ENCODE results near the gene GANC. TPM values are rescaled to one million over a fixed set of nuclear protein-coding genes. Genes with fewer than 3 reads are reported as not detected.

GANC gene
- total RNA-seq, 1 donor: 25.5 TPM

- no peak for DNase-seq (ENCODE audit: low read depth)
- H3K4me3 ChIP-seq (ENCODE audit: low read depth, low read length): no peak overlapping the region
- no peak for TF ChIP-seq CTCF (IDR thresholded peaks at IDR 0.05; ENCODE audit: insufficient read depth, low read depth, low read length)
Measured at GRCh38 chr15:42360535-42361112, 87.6 kb downstream of the GANC start.

GRCh38 chr15:42363487-42363886 lies 90.5 kb downstream of the GANC start:
- no peak overlapping the region for H3K4me3 ChIP-seq (ENCODE audit: low read depth, low read length)
- TF ChIP-seq CTCF (IDR thresholded peaks at IDR 0.05; ENCODE audit: insufficient read depth, low read depth, low read length): no peak
- DNase-seq (ENCODE audit: low read depth): no peak

GRCh38 chr15:42363942-42364341 lies 90.9 kb downstream of the GANC start:
- no peak for DNase-seq (ENCODE audit: low read depth)
- H3K4me3 ChIP-seq (ENCODE audit: low read depth, low read length): no peak overlapping the region
- TF ChIP-seq CTCF (IDR thresholded peaks at IDR 0.05; ENCODE audit: insufficient read depth, low read depth, low read length): no peak

- no peak for DNase-seq (ENCODE audit: low read depth)
- TF ChIP-seq CTCF (IDR thresholded peaks at IDR 0.05; ENCODE audit: insufficient read depth, low read depth, low read length): no peak
- no peak overlapping the region for H3K4me3 ChIP-seq (ENCODE audit: low read depth, low read length)
Measured at GRCh38 chr15:42364529-42364928, 91.5 kb downstream of the GANC start.

- no peak for DNase-seq (ENCODE audit: low read depth)
- H3K4me3 ChIP-seq (ENCODE audit: low read depth, low read length): no peak overlapping the region
- TF ChIP-seq CTCF (IDR thresholded peaks at IDR 0.05; ENCODE audit: insufficient read depth, low read depth, low read length): no peak
Measured at GRCh38 chr15:42365921-42366550, 93.0 kb downstream of the GANC start.

- peak; percentile 51 for DNase-seq (ENCODE audit: low read depth)
- no peak overlapping the region for H3K4me3 ChIP-seq (ENCODE audit: low read depth, low read length)
- TF ChIP-seq CTCF (IDR thresholded peaks at IDR 0.05; ENCODE audit: insufficient read depth, low read depth, low read length): no peak
Measured at GRCh38 chr15:42367041-42367440, 94.0 kb downstream of the GANC start.

GRCh38 chr15:42368096-42368495 lies 95.1 kb downstream of the GANC start:
- DNase-seq (ENCODE audit: low read depth): peak; percentile 79
- TF ChIP-seq CTCF (IDR thresholded peaks at IDR 0.05; ENCODE audit: insufficient read depth, low read depth, low read length): no peak
- no peak overlapping the region for H3K4me3 ChIP-seq (ENCODE audit: low read depth, low read length)
